Heart left ventricle (tissue), 13 donors: Measurements from ENCODE around the gene LTBP2.

Experiments
- POLR2A ChIP-seq, 2 donors: fragments of 450-650 bp; IDR thresholded peaks; one replicate each; pipeline ENCODE4 v1.6.1; 2017; ENCODE audit warnings: antibody characterized with exemption in 2 of 2, mild to moderate bottlenecking in 2 of 2, moderate library complexity in 2 of 2
- TF ChIP-seq, protein P1 (sequence below), 12 donors: fragments of 200-600 bp; sonication (generic) in 4 of 12; IDR thresholded peaks; one replicate each; pipeline versions ENCODE4 v1.5.0 to v1.8.0; 2018 to 2022; ENCODE audit warnings: antibody characterized with exemption in 12 of 12, mild to moderate bottlenecking in 5 of 12
- donor health status: ischemic (EF 13 %, LVEDD 7.1; RV severe dilation, severe dysfunction).
- donor health status: DM: no; HTN: yes; CAD: no.
- donor health status: DM: no; HTN: no; CAD: no.
- donor health status: ischemic (EF 25% LVEDD 6.9; RV normal size, moderate dysfunction).
- donor health status: ischemic (EF 25% LVEDD 5.7; RV mildly dilated, moderate dysfunction).
- donor health status: ischemic (EF 35%, LVEDD 5.7; RV mildly dilated, moderate dysfunction).
- donor health status: nonischemic (EF 11% LVEDD 7.7; RV severe dilation, severe dysfunction).
- donor health status: DM: yes; HTN: yes; CAD: no.
- donor health status: PGD.
- donor health status: ischemic (EF 29% LVEDD 5.4; RV normal size, mild dysfunction).
- donor health status: nonischemic (EF 23%, LVEDD 6.1; RV moderate dilation, normal function).

DNA sequence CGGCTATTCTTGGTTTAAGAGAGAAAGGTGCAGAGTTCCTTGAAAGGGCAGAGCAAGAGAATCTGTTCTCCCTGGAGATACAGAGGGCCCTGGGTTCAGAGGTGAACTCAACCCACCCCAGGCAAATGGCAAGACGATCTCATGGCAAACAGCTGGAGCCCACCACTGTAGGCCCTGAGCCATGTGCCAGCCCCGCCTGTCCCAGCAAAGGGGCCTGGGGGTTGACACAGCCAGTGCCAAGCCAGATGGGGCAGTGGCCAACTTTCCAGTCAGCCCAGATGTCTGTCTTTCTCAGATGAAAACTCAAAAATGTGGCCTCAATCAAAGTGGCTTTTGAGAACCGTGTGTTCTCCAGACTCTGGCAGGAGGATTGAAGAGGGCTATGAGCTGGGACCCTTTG lies 66.7 kb downstream of the LTBP2 start:
- TF ChIP-seq, protein P1, sequence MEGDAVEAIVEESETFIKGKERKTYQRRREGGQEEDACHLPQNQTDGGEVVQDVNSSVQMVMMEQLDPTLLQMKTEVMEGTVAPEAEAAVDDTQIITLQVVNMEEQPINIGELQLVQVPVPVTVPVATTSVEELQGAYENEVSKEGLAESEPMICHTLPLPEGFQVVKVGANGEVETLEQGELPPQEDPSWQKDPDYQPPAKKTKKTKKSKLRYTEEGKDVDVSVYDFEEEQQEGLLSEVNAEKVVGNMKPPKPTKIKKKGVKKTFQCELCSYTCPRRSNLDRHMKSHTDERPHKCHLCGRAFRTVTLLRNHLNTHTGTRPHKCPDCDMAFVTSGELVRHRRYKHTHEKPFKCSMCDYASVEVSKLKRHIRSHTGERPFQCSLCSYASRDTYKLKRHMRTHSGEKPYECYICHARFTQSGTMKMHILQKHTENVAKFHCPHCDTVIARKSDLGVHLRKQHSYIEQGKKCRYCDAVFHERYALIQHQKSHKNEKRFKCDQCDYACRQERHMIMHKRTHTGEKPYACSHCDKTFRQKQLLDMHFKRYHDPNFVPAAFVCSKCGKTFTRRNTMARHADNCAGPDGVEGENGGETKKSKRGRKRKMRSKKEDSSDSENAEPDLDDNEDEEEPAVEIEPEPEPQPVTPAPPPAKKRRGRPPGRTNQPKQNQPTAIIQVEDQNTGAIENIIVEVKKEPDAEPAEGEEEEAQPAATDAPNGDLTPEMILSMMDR (IDR thresholded peaks at IDR 0.05), result no peak
- no peak for TF ChIP-seq POLR2A (IDR thresholded peaks at IDR 0.05)
